Measurements from ENCODE around the gene BID. TPM values are rescaled to one million over a fixed set of nuclear protein-coding genes. Genes with fewer than 3 reads are reported as not detected.

Gene BID
- total RNA-seq, 1 donor from 2014 or later: 10.4 TPM

DNA sequence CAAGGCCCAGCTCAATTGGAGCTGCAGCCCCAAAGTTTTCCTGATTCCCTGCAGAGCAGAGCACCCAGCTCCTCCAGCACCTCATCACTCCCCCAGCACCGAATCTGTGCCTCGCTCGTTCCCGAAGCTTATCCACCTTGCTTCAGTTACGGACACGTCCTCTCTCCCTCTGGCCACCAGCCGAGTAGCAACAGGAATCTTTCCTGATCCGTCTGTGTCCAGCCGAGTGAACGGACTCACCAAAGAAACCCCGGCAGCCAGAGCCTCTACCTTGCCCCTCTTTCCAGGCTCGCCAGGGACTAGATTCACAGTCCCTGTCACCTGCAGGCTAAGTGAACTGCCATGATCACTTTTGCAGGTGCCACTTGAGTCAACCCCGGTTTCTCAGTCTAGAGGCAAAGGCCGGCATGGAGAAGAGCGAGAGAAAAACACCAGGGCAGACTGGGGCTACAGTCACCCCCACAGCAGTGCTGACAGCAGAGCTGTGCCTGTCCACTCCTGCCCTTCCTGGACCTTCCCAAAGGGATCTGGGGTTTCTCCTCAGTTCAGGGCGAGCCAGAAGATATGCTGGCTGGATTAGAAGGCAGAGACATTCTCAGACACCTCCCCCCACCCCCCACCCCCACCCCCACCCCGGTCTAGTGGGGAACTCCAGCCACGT lies 32.3 kb downstream of the BID start:
- H3K9ac ChIP-seq (ENCODE audit: low read depth in 1 of 3, low read length in 3 of 3): no peak overlapping the region
- no peaks in the 10 kb centered on the region for H3K9me3 ChIP-seq (ENCODE audit: control insufficient read depth in 3 of 3, low read length in 3 of 3)
- H3K36me3 ChIP-seq (ENCODE audit: control insufficient read depth in 3 of 3, insufficient read depth in 3 of 3, low read length in 3 of 3): peaks cover 0 to 4% (median 0%) of the 10 kb centered on the region in 3 donors
- H3K27ac ChIP-seq (ENCODE audit: low read depth, low read length): no peak overlapping the region
- H3K4me1 ChIP-seq (ENCODE audit: control insufficient read depth in 3 of 3, insufficient read depth in 3 of 3, low read length in 3 of 3): peaks cover 11 to 29% (median 18%) of the 10 kb centered on the region in 3 donors
- no peak overlapping the region for H3K4me3 ChIP-seq (ENCODE audit: low read length in 3 of 3)
- H3K27me3 ChIP-seq (ENCODE audit: control insufficient read depth in 3 of 3, insufficient read depth in 3 of 3, low read length in 3 of 3): no peaks in the 10 kb centered on the region

DNA sequence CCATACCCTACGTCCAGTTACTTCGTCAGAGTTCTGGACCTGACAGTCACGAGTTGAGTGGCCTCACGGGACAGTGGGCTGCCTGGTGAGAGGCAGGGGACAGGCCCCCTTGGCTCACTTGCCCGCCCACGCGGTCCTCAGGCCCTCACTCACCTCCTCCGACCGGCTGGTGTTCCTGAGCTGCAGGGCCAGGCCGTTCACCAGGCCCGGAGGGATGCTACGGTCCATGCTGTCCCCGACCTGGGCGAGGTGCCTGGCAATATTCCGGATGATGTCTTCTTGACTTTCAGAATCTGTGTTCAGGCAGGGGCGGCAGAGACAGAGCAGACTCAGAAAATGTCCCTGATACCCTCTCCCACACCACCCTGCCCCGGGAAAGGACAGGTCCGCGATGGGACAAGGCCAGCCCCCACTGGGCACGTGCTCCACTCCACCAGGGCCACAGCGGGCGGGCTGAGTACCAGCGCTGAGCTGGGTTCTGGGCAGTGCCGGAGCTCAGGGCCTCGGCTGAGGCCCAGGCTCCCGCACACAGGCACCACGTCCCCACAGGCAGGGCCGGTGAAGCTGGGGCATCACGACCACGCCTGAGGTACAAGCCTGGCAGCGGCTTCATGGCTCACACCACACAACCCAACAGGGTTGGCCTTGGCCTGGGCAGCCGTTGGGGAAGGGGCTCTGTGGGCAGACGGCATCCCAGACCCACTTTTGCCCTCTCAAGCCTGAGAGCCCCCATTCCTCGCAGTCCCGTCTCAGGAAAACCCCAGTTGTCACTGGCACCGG lies 34.9 kb downstream of the BID start:
- Histone ChIP-seq H3K9ac (ENCODE audit: low read depth in 1 of 3, low read length in 3 of 3) (no peak overlapping the region), H3K4me1 (ENCODE audit: control insufficient read depth in 3 of 3, insufficient read depth in 3 of 3, low read length in 3 of 3) (peaks cover 8 to 25% (median 14%) of the 10 kb centered on the region in 3 donors), H3K27me3 (ENCODE audit: control insufficient read depth in 3 of 3, insufficient read depth in 3 of 3, low read length in 3 of 3) (no peaks in the 10 kb centered on the region), H3K27ac (ENCODE audit: low read depth, low read length) (no peak overlapping the region), H3K9me3 (ENCODE audit: control insufficient read depth in 3 of 3, low read length in 3 of 3) (no peaks in the 10 kb centered on the region), H3K4me3 (ENCODE audit: low read length in 3 of 3) (no peak overlapping the region), H3K36me3 (ENCODE audit: control insufficient read depth in 3 of 3, insufficient read depth in 3 of 3, low read length in 3 of 3) (peaks cover 0 to 11% (median 8%) of the 10 kb centered on the region in 3 donors)

DNA sequence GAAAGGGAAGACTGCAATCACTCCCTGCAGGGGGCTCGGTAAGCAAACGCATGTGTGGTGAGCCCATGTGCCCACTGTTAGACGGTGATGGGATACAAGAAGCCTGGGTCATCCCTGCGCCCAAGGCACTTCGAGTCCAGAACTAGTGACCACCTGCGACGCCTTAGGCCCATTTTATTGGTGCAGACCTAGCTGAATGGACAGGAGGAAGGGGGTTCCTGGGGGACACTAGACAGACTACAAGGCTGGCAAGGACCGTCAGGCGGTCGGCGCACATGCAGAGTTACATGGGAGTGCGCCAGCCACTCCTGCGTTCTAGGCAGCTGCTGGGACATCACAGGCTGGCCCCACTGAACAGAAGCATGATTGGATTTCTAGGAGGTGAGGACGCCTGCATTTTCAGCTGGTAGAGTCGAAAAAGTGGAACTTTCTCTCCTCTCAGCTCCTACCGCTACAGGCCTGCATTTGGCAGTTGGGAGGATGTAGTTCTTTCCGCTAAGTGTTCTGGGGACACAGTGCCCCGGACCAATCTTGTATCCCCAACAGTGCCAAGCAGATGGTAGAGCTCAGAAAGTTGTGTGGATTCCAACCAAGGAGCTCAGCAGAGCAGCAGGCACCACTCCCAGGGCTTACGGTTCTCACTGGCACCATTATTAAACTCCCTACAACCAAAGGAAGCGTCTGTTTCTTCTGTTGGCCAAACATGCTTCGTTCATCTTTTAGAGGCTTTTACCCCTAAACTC lies 35.7 kb downstream of the BID start:
- no peak overlapping the region for H3K9ac ChIP-seq (ENCODE audit: low read depth in 1 of 3, low read length in 3 of 3)
- no peak overlapping the region for H3K4me3 ChIP-seq (ENCODE audit: low read length in 3 of 3)
- H3K36me3 ChIP-seq (ENCODE audit: control insufficient read depth in 3 of 3, insufficient read depth in 3 of 3, low read length in 3 of 3): peaks cover 0 to 19% (median 13%) of the 10 kb centered on the region in 3 donors
- H3K27me3 ChIP-seq (ENCODE audit: control insufficient read depth in 3 of 3, insufficient read depth in 3 of 3, low read length in 3 of 3): no peaks in the 10 kb centered on the region
- H3K9me3 ChIP-seq (ENCODE audit: control insufficient read depth in 3 of 3, low read length in 3 of 3): no peaks in the 10 kb centered on the region
- peaks cover 2 to 17% (median 6%) of the 10 kb centered on the region in 3 donors for H3K4me1 ChIP-seq (ENCODE audit: control insufficient read depth in 3 of 3, insufficient read depth in 3 of 3, low read length in 3 of 3)
- no peak overlapping the region for H3K27ac ChIP-seq (ENCODE audit: low read depth, low read length)

DNA sequence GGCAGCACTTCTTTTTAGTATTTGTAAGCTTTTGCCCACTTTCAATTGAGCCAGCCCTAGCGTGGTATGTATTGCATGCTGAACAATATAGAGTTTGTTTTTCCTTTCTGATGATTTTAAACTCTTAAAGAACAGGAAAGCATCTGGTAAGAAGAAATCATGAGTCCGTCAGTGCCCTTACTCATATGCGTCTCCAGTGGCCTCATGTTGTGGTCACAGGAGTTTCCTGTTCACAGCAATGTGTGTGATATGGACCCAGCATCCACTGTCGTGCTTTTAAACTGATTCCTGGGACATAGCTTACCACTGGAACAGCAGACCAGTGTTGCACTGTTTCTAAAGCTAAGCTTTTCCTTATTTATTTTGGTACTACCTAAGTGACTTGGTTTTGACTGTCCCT lies 40.1 kb downstream of the BID start:
- Histone ChIP-seq H3K4me1 (ENCODE audit: control insufficient read depth in 3 of 3, insufficient read depth in 3 of 3, low read length in 3 of 3) (peaks cover 0 to 7% (median 0%) of the 10 kb centered on the region in 3 donors), H3K27me3 (ENCODE audit: control insufficient read depth in 3 of 3, insufficient read depth in 3 of 3, low read length in 3 of 3) (no peaks in the 10 kb centered on the region), H3K9me3 (ENCODE audit: control insufficient read depth in 3 of 3, low read length in 3 of 3) (no peaks in the 10 kb centered on the region), H3K4me3 (ENCODE audit: low read length in 3 of 3) (no peak overlapping the region), H3K27ac (ENCODE audit: low read depth, low read length) (no peak overlapping the region), H3K36me3 (ENCODE audit: control insufficient read depth in 3 of 3, insufficient read depth in 3 of 3, low read length in 3 of 3) (peaks cover 14 to 54% (median 45%) of the 10 kb centered on the region in 3 donors), H3K9ac (ENCODE audit: low read depth in 1 of 3, low read length in 3 of 3) (no peak overlapping the region)

DNA sequence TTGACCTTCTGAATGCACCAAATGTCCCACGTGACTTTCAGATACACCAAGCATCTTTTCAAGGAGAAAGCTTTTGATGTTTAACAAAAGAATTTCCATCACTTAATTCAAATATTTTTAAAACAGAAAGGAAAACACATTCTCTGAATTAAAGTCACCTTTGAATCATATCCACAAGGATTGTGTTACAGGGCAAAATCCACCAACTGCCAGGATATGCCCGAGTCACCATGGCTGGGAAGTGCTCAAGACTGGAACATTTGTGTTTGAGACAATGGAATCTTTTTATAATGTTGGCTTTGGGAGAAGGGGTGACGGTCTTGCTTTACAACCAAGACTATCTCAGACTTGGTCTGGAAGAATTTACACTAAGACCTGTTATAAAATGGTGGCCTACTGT lies 40.8 kb downstream of the BID start:
- Histone ChIP-seq H3K4me1 (ENCODE audit: control insufficient read depth in 3 of 3, insufficient read depth in 3 of 3, low read length in 3 of 3) (no peaks in the 10 kb centered on the region), H3K27me3 (ENCODE audit: control insufficient read depth in 3 of 3, insufficient read depth in 3 of 3, low read length in 3 of 3) (no peaks in the 10 kb centered on the region), H3K36me3 (ENCODE audit: control insufficient read depth in 3 of 3, insufficient read depth in 3 of 3, low read length in 3 of 3) (peaks cover 15 to 54% (median 53%) of the 10 kb centered on the region in 3 donors), H3K9ac (ENCODE audit: low read depth in 1 of 3, low read length in 3 of 3) (no peak overlapping the region), H3K9me3 (ENCODE audit: control insufficient read depth in 3 of 3, low read length in 3 of 3) (no peaks in the 10 kb centered on the region), H3K27ac (ENCODE audit: low read depth, low read length) (no peak overlapping the region), H3K4me3 (ENCODE audit: low read length in 3 of 3) (no peak overlapping the region)

DNA sequence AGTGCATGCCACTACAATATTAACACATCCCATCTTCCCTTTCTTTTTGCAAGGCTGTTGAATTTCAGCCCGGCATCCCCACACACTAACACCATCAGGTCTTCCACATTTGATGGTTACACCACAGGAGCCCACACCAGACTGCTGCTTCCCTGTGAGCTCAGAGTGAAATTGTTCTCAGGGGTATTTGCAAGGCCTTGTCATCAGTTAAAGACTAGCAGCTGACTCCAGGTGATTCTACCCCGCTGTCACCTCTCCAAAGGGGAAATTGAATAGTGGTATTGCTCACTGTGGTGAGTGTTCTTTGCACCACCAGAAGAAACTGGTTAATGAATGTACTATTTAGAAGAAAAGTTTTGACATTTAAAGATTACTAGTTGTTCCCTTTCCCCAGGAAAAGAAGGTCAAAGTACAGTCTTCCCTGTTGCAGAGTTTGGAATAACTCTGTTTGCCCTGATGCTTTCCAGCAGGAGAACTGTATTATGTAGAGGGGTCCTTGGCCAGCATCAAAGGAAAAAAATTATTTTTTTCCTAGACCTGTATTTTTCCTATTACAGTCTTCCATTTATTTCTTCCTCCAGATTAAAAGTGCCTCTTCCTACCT lies 41.9 kb downstream of the BID start:
- Histone ChIP-seq H3K27me3 (ENCODE audit: control insufficient read depth in 3 of 3, insufficient read depth in 3 of 3, low read length in 3 of 3) (no peaks in the 10 kb centered on the region), H3K36me3 (ENCODE audit: control insufficient read depth in 3 of 3, insufficient read depth in 3 of 3, low read length in 3 of 3) (peaks cover 26 to 63% (median 61%) of the 10 kb centered on the region in 3 donors), H3K4me1 (ENCODE audit: control insufficient read depth in 3 of 3, insufficient read depth in 3 of 3, low read length in 3 of 3) (peaks cover 0 to 3% (median 0%) of the 10 kb centered on the region in 3 donors), H3K27ac (ENCODE audit: low read depth, low read length) (no peak overlapping the region), H3K9me3 (ENCODE audit: control insufficient read depth in 3 of 3, low read length in 3 of 3) (no peaks in the 10 kb centered on the region), H3K9ac (ENCODE audit: low read depth in 1 of 3, low read length in 3 of 3) (no peak overlapping the region), H3K4me3 (ENCODE audit: low read length in 3 of 3) (no peak overlapping the region)

DNA sequence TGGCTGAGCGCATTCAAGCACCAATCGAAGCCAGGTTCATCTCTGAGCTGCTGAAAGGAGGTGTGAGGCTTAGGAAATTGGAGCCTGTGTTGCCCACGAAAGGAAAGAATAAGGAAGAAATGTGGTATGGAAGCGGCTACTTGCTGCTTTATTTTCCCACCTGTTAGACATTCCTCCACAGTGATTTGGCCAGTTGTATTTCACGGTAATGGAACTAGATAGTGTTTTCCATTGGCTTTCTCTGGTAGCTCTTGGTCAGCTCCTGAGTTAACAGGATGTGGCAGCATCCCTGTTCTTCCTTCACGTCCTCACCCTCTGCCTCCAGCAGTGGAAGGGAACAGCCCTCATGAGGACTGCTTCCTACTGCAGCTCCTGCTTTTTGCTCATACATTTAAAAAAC lies 44.7 kb downstream of the BID start:
- Histone ChIP-seq H3K27ac (ENCODE audit: low read depth, low read length) (no peak overlapping the region), H3K4me1 (ENCODE audit: control insufficient read depth in 3 of 3, insufficient read depth in 3 of 3, low read length in 3 of 3) (peaks cover 5 to 23% (median 12%) of the 10 kb centered on the region in 3 donors), H3K36me3 (ENCODE audit: control insufficient read depth in 3 of 3, insufficient read depth in 3 of 3, low read length in 3 of 3) (peaks cover 34 to 67% (median 63%) of the 10 kb centered on the region in 3 donors), H3K4me3 (ENCODE audit: low read length in 3 of 3) (no peak overlapping the region), H3K9me3 (ENCODE audit: control insufficient read depth in 3 of 3, low read length in 3 of 3) (no peaks in the 10 kb centered on the region), H3K9ac (ENCODE audit: low read depth in 1 of 3, low read length in 3 of 3) (no peak overlapping the region), H3K27me3 (ENCODE audit: control insufficient read depth in 3 of 3, insufficient read depth in 3 of 3, low read length in 3 of 3) (no peaks in the 10 kb centered on the region)

DNA sequence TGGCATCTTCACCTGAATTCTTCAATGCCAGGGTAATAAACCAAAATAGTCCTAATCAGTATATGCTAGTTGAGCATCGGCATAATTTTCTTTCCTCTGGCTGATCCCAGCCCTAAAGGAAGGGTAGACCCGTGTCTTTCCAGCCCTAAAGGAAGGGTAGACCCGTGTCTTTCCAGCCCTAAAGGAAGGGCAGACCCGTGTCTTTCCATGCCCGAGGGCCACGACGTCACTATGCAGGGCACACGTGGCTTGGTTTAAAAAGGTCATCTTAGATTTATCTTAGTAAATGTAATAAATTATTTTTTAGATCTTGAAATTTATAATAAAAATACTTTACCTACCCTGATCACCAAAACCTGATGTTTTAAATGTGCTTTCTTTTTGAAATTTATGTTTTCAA lies 45.5 kb downstream of the BID start:
- H3K27me3 ChIP-seq (ENCODE audit: control insufficient read depth in 3 of 3, insufficient read depth in 3 of 3, low read length in 3 of 3): no peaks in the 10 kb centered on the region
- no peak overlapping the region for H3K27ac ChIP-seq (ENCODE audit: low read depth, low read length)
- H3K4me3 ChIP-seq (ENCODE audit: low read length in 3 of 3): no peak overlapping the region
- H3K9me3 ChIP-seq (ENCODE audit: control insufficient read depth in 3 of 3, low read length in 3 of 3): no peaks in the 10 kb centered on the region
- H3K36me3 ChIP-seq (ENCODE audit: control insufficient read depth in 3 of 3, insufficient read depth in 3 of 3, low read length in 3 of 3): peaks cover 34 to 61% (median 60%) of the 10 kb centered on the region in 3 donors
- peaks cover 5 to 26% (median 12%) of the 10 kb centered on the region in 3 donors for H3K4me1 ChIP-seq (ENCODE audit: control insufficient read depth in 3 of 3, insufficient read depth in 3 of 3, low read length in 3 of 3)
- no peak overlapping the region for H3K9ac ChIP-seq (ENCODE audit: low read depth in 1 of 3, low read length in 3 of 3)

DNA sequence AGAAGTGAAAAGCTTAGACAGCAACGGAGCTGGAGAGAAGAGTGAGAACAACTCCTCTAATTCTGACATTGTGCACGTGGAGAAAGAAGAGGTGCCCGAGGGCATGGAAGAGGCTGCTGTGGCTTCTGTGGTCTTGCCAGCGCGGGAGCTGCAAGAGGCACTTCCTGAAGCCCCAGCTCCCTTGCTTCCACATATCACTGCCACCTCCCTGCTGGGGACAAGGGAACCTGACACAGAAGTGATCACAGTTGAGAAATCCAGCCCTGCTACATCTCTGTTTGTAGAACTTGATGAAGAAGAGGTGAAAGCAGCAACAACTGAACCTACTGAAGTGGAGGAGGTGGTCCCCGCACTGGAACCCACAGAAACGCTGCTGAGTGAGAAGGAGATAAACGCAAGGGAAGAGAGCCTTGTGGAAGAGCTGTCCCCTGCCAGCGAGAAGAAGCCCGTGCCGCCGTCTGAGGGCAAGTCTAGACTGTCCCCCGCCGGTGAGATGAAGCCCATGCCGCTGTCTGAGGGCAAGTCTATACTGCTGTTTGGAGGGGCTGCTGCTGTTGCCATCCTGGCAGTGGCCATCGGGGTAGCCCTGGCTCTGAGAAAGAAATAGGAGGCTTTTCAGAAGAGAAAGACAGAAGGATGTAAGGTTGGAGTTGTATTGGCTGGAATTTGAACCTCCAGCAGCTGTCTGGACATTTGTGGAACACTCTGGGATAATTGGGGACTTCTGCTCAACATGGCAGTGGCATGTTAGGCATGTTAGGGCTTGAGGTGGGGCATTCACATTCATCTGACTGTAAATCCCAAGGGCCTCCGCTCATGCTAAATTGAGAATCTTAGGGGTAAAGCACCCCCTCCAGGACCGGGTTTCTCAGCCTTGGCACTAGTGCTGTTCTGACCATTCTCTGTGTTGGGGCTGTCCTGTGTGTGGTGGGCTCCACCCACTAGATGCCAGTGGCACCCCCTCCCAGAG lies 47.1 kb downstream of the BID start:
- Histone ChIP-seq H3K36me3 (ENCODE audit: control insufficient read depth in 3 of 3, insufficient read depth in 3 of 3, low read length in 3 of 3) (peaks cover 34 to 50% (median 45%) of the 10 kb centered on the region in 3 donors), H3K9me3 (ENCODE audit: control insufficient read depth in 3 of 3, low read length in 3 of 3) (no peaks in the 10 kb centered on the region), H3K4me3 (ENCODE audit: low read length in 3 of 3) (no peak overlapping the region), H3K9ac (ENCODE audit: low read depth in 1 of 3, low read length in 3 of 3) (peak overlapping the region in 1 of 3 donors; percentile 26), H3K27me3 (ENCODE audit: control insufficient read depth in 3 of 3, insufficient read depth in 3 of 3, low read length in 3 of 3) (no peaks in the 10 kb centered on the region), H3K27ac (ENCODE audit: low read depth, low read length) (no peak overlapping the region), H3K4me1 (ENCODE audit: control insufficient read depth in 3 of 3, insufficient read depth in 3 of 3, low read length in 3 of 3) (peaks cover 5 to 26% (median 12%) of the 10 kb centered on the region in 3 donors)

Measured in skeletal muscle tissue (tissue), 4 donors.